GM18858 (cell line): ENCODE data around the gene ALG3.

Experiments
- ATAC-seq: cut with Tn5 transposase; IDR thresholded peaks from one replicate; pipeline ENCODE4 v1.9.1; 2021; ENCODE audit not compliant: unreplicated experiment

Gene ALG3

DNA sequence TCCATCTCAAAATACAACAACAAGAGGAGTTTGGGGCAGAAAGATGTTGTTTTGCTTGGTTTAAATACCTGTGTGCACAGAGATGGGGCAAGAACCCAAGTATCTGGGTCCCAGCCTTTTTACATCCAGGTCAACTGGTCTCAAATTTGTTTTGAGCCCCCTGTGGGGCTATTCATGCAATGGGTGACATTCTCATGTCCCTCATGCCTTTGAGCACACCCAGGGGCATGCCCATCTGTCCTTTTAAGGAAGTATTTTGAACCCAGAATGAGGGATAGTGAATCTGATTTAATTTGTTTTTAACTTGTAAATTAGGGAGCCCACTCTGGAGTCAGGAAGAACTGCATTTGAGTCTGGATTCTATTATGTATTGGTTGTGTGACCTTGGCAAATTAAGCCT is 47.9 kb downstream of the ALG3 start:
- ATAC-seq: no peak

GRCh38 chr3:184198509-184198908 is 50.3 kb downstream of the ALG3 start:
- ATAC-seq: no peak

- no peak for ATAC-seq
Measured at GRCh38 chr3:184196536-184196935, 52.2 kb downstream of the ALG3 start.

DNA sequence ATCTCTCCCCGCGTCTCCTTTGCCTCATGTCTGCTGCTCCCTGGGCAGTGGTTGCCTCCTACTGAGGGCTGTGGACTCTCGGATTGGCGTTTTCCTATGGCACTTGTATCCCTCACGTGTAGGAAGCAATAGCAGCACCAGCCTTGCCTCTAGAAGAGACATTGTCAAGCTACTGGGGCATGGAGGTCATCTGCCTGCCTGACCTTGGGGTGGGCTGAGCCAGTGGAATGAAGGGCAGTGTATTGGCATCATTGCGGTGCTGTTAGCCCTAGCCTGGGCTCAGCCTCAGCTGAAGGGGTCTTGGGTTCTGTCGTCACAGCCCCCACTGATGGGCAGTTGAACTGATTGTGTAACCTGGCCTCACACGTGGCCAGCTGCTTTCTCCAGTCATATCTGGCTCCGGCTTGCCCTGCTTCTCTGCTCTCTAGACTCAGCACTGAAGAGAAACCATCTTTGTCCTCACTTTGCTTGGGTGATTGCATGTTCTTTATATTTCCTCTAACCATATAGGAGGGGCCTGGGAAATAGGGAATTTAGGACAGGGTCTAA is 54.7 kb downstream of the ALG3 start:
- no peak for ATAC-seq

DNA sequence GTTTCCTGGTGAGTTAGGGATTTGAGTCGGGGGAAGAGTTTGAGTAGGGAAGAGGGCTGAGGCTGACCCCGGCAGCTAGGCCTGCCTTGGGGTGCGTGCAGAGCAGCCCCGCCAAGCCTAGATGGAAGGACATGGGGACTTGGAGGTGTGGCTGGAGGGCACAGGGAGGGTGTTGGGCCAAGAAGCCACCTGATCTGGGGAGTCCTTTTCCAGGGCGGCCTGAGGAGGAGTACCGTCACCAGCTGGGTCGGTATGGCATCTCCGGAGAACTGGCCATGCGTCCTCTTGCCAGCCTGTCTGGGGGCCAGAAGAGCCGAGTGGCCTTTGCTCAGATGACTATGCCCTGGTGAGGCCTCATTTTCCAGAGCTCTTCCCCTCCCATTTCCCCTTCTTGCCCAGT is 55.9 kb downstream of the ALG3 start:
- no peak for ATAC-seq
